Smooth muscle cell (in vitro differentiated cells): ENCODE results near the gene FGF4. TPM values are rescaled to one million over a fixed set of nuclear protein-coding genes. Genes with fewer than 3 reads are reported as not detected.

ENCODE experiments used
- DNase-seq: peaks from one replicate; lab custom pipeline; 2025; ENCODE audit not compliant: unreplicated experiment; lab: John Stamatoyannopoulos, UW
- H2AFZ ChIP-seq: fragments of 200-600 bp; sonication (generic); 2 replicates; pipeline ENCODE4 v1.6.0; 2016; ENCODE audit warnings: antibody characterized with exemption, low read depth, mild to moderate bottlenecking
- H3F3A ChIP-seq: fragments of 200-600 bp; sonication (generic); 2 replicates; pipeline ENCODE4 v1.6.0; 2017; ENCODE audit warnings: antibody characterized with exemption, low read depth
- H3K27ac ChIP-seq: fragments of 200-600 bp; sonication (generic); 2 replicates; pipeline ENCODE4 v1.5.1; 2016; ENCODE audit warnings: low read depth, mild to moderate bottlenecking
- H3K27me3 ChIP-seq: fragments of 200-600 bp; sonication (generic); 2 replicates; pipeline ENCODE4 v1.6.1; 2016; ENCODE audit warnings: low read depth, mild to moderate bottlenecking
- H3K36me3 ChIP-seq: fragments of 200-600 bp; sonication (generic); 2 replicates; pipeline ENCODE4 v1.5.1; 2016; ENCODE audit warnings: low read depth
- H3K4me1 ChIP-seq: fragments of 200-600 bp; sonication (generic); 2 replicates; pipeline ENCODE4 v1.5.1; 2016; ENCODE audit warnings: low read depth
- H3K4me2 ChIP-seq: fragments of 200-600 bp; sonication (generic); 2 replicates; pipeline ENCODE4 v1.6.0; 2016; ENCODE audit warnings: mild to moderate bottlenecking
- H3K4me3 ChIP-seq: fragments of 200-600 bp; sonication (generic); 2 replicates; pipeline ENCODE4 v1.5.1; 2016; ENCODE audit warnings: mild to moderate bottlenecking
- H3K79me2 ChIP-seq: fragments of 200-600 bp; sonication (generic); 2 replicates; pipeline ENCODE4 v1.6.0; 2016; ENCODE audit warnings: low read depth, mild to moderate bottlenecking
- H3K9ac ChIP-seq: fragments of 200-600 bp; sonication (generic); 2 replicates; pipeline ENCODE4 v1.6.0; 2016; ENCODE audit warnings: low read depth
- H3K9me3 ChIP-seq: fragments of 200-600 bp; sonication (generic); replicated peaks from 2 replicates; pipeline ENCODE4 v1.5.1; 2016; ENCODE audit warnings: low read depth
- H4K20me1 ChIP-seq: fragments of 200-600 bp; sonication (generic); 2 replicates; pipeline ENCODE4 v1.6.0; 2016; ENCODE audit warnings: low read depth
- CTCF ChIP-seq: fragments of 200-600 bp; sonication (generic); IDR thresholded peaks from 2 replicates; pipeline ENCODE4 v1.5.1; 2017; ENCODE audit warnings: borderline replicate concordance, mild to moderate bottlenecking, antibody characterized with exemption; ENCODE audit not compliant: insufficient read depth, poor library complexity, severe bottlenecking
- WGBS: methylation state at CpG from one replicate; pipeline ENCODE4 v1.1.7; 2016; ENCODE audit warnings: low lambda C conversion rate; 5-methylcytosine and 5-hydroxymethylcytosine counted together
- polyA plus RNA-seq: library from polyadenylated mRNA; unstranded; fragments of >200 nt; fragmentation: Nextera tagmentation; extraction: Ambion mirVana; gene quantifications from 2 replicates; pipeline ENCODE4 v1.2.1, GENCODE V29; 2016
- total RNA-seq: library from RNA; depleted of rRNA; stranded (reverse); fragments of >200 nt; gene quantifications from 2 replicates; pipeline ENCODE4 v1.2.3, GENCODE V29; 2014

The FGF4 gene
- total and polyA plus RNA-seq, 2 experiments from 2014 or later = not detected

GRCh38 chr11:69791276-69792180, 16.4 kb upstream of the FGF4 start:
- Histone ChIP-seq H3K27me3 (no peaks in the 10 kb centered on the region), H3F3A (no peaks in the 10 kb centered on the region), H3K36me3 (no peaks in the 10 kb centered on the region), H4K20me1 (no peaks in the 10 kb centered on the region), H3K4me2 (no peak overlapping the region), H2AFZ (no peak overlapping the region), H3K4me3 (no peak overlapping the region), H3K27ac (no peak overlapping the region), H3K4me1 (no peaks in the 10 kb centered on the region), H3K9ac (no peak overlapping the region), H3K9me3 (no peaks in the 10 kb centered on the region), H3K79me2 (no peaks in the 10 kb centered on the region)
- DNase-seq = no peak
- 78% methylated on average over 25 of the region's 25 CpGs for WGBS
- TF ChIP-seq CTCF = no peak

- Histone ChIP-seq H3F3A (no peaks in the 10 kb centered on the region), H3K27ac (no peak overlapping the region), H3K4me2 (no peak overlapping the region), H3K9ac (no peak overlapping the region), H3K79me2 (no peaks in the 10 kb centered on the region), H3K4me3 (no peak overlapping the region), H4K20me1 (no peaks in the 10 kb centered on the region), H3K27me3 (peaks cover 3% of the 10 kb centered on the region), H3K4me1 (no peaks in the 10 kb centered on the region), H2AFZ (no peak overlapping the region), H3K9me3 (no peaks in the 10 kb centered on the region), H3K36me3 (no peaks in the 10 kb centered on the region)
- no peak for TF ChIP-seq CTCF
- DNase-seq = no peak
- 92% methylated on average over 11 of the region's 11 CpGs for WGBS
Observed at GRCh38 chr11:69788956-69789355, 13.8 kb upstream of the FGF4 start.

- Histone ChIP-seq H3K4me3 (no peak overlapping the region), H3K36me3 (no peaks in the 10 kb centered on the region), H3K27me3 (peaks cover 3% of the 10 kb centered on the region), H4K20me1 (no peaks in the 10 kb centered on the region), H3K4me1 (no peaks in the 10 kb centered on the region), H3F3A (no peaks in the 10 kb centered on the region), H2AFZ (no peak overlapping the region), H3K9me3 (no peaks in the 10 kb centered on the region), H3K4me2 (no peak overlapping the region), H3K9ac (no peak overlapping the region), H3K27ac (no peak overlapping the region), H3K79me2 (no peaks in the 10 kb centered on the region)
- 88% methylated on average over 10 of the region's 10 CpGs for WGBS
- TF ChIP-seq CTCF = no peak
- no peak for DNase-seq
Observed at GRCh38 chr11:69787906-69788305, 12.8 kb upstream of the FGF4 start.

- Histone ChIP-seq H3K79me2 (no peaks in the 10 kb centered on the region), H3K27ac (no peak overlapping the region), H3K9ac (no peak overlapping the region), H2AFZ (no peak overlapping the region), H3K36me3 (no peaks in the 10 kb centered on the region), H4K20me1 (no peaks in the 10 kb centered on the region), H3K27me3 (peaks cover 3% of the 10 kb centered on the region), H3K4me1 (no peaks in the 10 kb centered on the region), H3K4me3 (no peak overlapping the region), H3F3A (no peaks in the 10 kb centered on the region), H3K4me2 (no peak overlapping the region), H3K9me3 (no peaks in the 10 kb centered on the region)
- WGBS = 53% methylated on average over 4 of the region's 4 CpGs
- no peak for DNase-seq
- TF ChIP-seq CTCF = no peak
Observed at GRCh38 chr11:69787457-69787856, 12.3 kb upstream of the FGF4 start.
